Measurements from ENCODE around the gene MAP3K5. TPM values are rescaled to one million over a fixed set of nuclear protein-coding genes. Genes with fewer than 3 reads are reported as not detected.

The MAP3K5 gene
- total RNA-seq, 1 donor from 2014 or later, result 24.4 TPM

DNA sequence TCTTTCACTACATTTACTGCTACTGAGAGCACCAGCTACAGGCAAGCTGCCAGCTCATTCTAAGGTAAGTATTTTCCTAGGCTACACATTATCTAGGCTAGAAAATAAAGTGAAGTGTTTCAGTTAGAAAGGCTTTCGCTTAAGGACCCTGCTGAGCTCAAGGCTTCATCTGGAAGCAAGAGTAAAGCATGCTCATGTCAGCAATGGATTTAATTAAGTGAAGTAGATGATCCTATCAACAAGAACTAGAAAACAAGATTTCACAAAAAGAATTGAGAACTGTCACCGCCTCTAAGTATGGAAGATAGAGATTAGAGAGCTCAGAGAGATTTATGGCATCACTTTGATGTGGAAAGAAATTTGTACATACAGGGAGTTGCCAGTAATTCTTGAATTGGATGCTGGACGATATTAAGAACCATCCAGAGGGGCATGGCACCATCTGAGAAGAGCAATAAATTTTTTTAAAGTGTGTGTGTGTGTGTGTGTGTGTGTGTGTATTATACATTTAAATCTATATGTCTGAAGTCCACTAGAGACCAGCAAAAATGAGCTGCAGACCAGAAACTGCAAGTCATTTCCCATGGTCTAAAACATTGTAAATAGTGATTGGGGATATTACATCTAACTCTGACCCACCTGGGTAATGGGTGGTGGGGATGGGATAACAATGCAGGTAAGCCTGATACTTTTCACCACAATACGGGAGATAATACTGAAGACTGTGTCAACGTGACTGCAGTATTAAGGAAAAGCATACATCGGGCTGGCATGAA, 136.8 kb downstream of the MAP3K5 start:
- POLR2A ChIA-PET, result no interaction called here
- Mint-ChIP-seq H3K4me3 (no peak overlapping the region), H3K27ac (no peak overlapping the region), H3K27me3 (no peaks in the 10 kb centered on the region), H3K4me1 (no peaks in the 10 kb centered on the region), H3K36me3 (ENCODE audit: low read depth) (peaks cover 62% of the 10 kb centered on the region), H3K9me3 (no peaks in the 10 kb centered on the region)
- ATAC-seq (ENCODE audit: low read depth), result no peak
- DNase-seq, result no peak
- no peak for TF ChIP-seq CTCF (IDR thresholded peaks at IDR 0.05)
- CTCF ChIA-PET, result interaction anchor here (2.0 to 2.5 kb wide), 2 partner anchors 11 to 137 kb away, joined by 9 to 14 read pairs; partner anchors contain the start of gene MAP3K5
- intact Hi-C loops (cut with micrococcal nuclease), result no loop called here

DNA sequence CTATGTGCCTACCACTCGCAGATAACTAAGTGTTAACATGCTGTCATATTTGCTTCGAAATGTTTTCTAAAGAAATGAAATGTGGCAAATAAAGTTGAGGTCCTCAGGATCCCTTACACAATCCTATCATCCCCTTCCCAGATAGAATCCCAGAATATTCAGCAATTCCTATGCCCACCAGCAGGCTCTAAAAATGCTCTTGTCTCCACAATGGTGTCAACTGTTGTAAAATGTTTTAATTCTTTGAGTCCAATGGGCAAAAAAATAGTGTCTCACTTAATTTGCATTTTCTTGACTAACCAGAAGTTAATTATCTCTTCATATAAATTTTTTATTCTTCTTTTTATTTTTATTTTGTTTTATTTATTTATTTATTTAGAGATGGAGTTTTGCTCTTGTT, 138.2 kb downstream of the MAP3K5 start:
- intact Hi-C loops (cut with micrococcal nuclease), result no loop called here
- H3K27ac Mint-ChIP-seq, result no peak overlapping the region
- no peak for DNase-seq
- ATAC-seq (ENCODE audit: low read depth), result no peak
- POLR2A ChIA-PET, result no interaction called here
- no peaks in the 10 kb centered on the region for H3K4me1 Mint-ChIP-seq
- no peaks in the 10 kb centered on the region for H3K27me3 Mint-ChIP-seq
- H3K36me3 Mint-ChIP-seq (ENCODE audit: low read depth), result peaks cover 59% of the 10 kb centered on the region
- CTCF ChIA-PET, result interaction anchor here (0.9 kb wide), 1 partner anchor 9 kb away, joined by 4 read pairs; no protein-coding TSS in a partner anchor
- no peaks in the 10 kb centered on the region for H3K9me3 Mint-ChIP-seq
- TF ChIP-seq CTCF (IDR thresholded peaks at IDR 0.05), result no peak
- H3K4me3 Mint-ChIP-seq, result no peak overlapping the region

- ChIA-PET POLR2A (no interaction called here), CTCF (no interaction called here)
- intact Hi-C loops (cut with micrococcal nuclease), result loop anchor here (2.0 kb wide), 1 partner anchor 14 kb away; no protein-coding TSS in a partner anchor
- no peak overlapping the region for H3K4me3 Mint-ChIP-seq
- H3K27ac Mint-ChIP-seq, result no peak overlapping the region
- ATAC-seq (ENCODE audit: low read depth), result no peak
- DNase-seq, result no peak
- no peaks in the 10 kb centered on the region for H3K9me3 Mint-ChIP-seq
- H3K4me1 Mint-ChIP-seq, result no peaks in the 10 kb centered on the region
- TF ChIP-seq CTCF (IDR thresholded peaks at IDR 0.05), result no peak
- H3K27me3 Mint-ChIP-seq, result no peaks in the 10 kb centered on the region
- peaks cover 53% of the 10 kb centered on the region for H3K36me3 Mint-ChIP-seq (ENCODE audit: low read depth)
Observed at GRCh38 chr6:136652656-136653055, 139.6 kb downstream of the MAP3K5 start.

DNA sequence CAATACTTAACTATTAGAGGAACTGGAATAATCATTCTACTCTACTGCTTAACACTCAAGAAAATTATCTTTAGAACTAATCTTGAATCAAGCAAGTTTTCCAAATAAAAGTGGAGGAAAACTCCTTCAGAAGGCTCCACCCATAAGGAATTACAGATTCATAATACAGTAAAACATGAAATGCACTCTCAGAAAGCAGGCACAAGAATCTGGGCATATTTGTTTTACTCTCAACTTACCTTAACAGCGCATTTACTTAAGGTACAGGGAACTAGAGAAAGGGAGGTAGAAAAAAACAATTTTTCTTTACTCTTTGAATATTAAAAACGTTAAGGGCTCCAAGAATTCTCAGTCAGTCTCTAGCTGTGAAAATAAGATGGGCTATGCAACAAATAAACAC, 140.3 kb downstream of the MAP3K5 start:
- H3K9me3 Mint-ChIP-seq, result no peaks in the 10 kb centered on the region
- ChIA-PET CTCF (no interaction called here), POLR2A (no interaction called here)
- DNase-seq (no peak), ATAC-seq (ENCODE audit: low read depth) (no peak)
- no peaks in the 10 kb centered on the region for H3K4me1 Mint-ChIP-seq
- H3K27me3 Mint-ChIP-seq, result no peaks in the 10 kb centered on the region
- intact Hi-C loops (cut with micrococcal nuclease), result loop anchor here (2.0 kb wide), 1 partner anchor 15 kb away; no protein-coding TSS in a partner anchor
- no peak overlapping the region for H3K4me3 Mint-ChIP-seq
- H3K36me3 Mint-ChIP-seq (ENCODE audit: low read depth), result peaks cover 46% of the 10 kb centered on the region
- H3K27ac Mint-ChIP-seq, result no peak overlapping the region
- no peak for TF ChIP-seq CTCF (IDR thresholded peaks at IDR 0.05)

DNA sequence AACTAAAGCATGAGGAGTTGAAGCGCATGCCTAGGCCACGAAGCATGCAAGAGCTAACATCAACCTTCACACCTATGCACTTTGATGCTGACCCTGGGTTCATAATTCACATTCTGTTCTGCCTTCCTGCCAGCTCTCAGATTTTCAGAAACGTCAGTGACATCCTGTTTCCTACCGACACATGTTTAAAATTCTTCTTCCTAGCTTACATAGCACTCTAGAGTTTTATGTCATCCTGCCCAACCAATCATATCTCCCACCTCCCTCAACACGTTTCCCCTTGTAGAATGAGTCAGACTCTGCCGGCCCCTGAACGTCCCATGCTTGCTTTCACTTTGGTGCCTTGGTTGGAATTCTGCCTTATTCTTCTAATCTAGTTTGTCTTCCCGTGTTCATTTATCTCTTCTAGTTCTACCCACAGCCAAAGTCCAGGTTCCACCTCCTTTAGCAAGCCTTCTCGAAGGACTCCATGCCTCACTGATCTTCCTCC, 144.9 kb downstream of the MAP3K5 start:
- Mint-ChIP-seq H3K36me3 (ENCODE audit: low read depth) (peaks cover 22% of the 10 kb centered on the region), H3K9me3 (no peaks in the 10 kb centered on the region), H3K4me3 (no peak overlapping the region), H3K4me1 (peaks cover 4% of the 10 kb centered on the region), H3K27me3 (no peaks in the 10 kb centered on the region), H3K27ac (no peak overlapping the region)
- ATAC-seq (ENCODE audit: low read depth) (peak; percentile 94), DNase-seq (no peak)
- POLR2A ChIA-PET, result interaction anchor here (0.8 to 5.9 kb wide), 2 partner anchors 138 to 145 kb away, joined by 3 to 119 read pairs; partner anchors contain the start of gene MAP3K5
- CTCF ChIA-PET, result interaction anchor here (9.4 kb wide), 1 partner anchor 143 kb away, joined by 381 read pairs; the partner anchor contains the start of gene MAP3K5
- no peak for TF ChIP-seq CTCF (IDR thresholded peaks at IDR 0.05)
- intact Hi-C loops (cut with micrococcal nuclease), result loop anchor here (5.0 to 10.0 kb wide), 2 partner anchors 70 to 447 kb away; no protein-coding TSS in a partner anchor
